ENCODE results near the gene NUPR1. TPM values are rescaled to one million over a fixed set of nuclear protein-coding genes. Genes with fewer than 3 reads are reported as not detected.
"Not testable (repeated sequence)": the region's sequence is repeated elsewhere in the genome, so short reads cannot be mapped to it uniquely, and the experiment has no call there.

The NUPR1 gene
- total RNA-seq, 1 experiment from 2014 or later: 38.1 TPM

- no peaks in the 10 kb centered on the region for H3K9me3 ChIP-seq
- H3K4me3 ChIP-seq: no peak overlapping the region
- H3K36me3 ChIP-seq: no peaks in the 10 kb centered on the region
- no peaks in the 10 kb centered on the region for H3K27me3 ChIP-seq
- no peak for DNase-seq
Observed at GRCh38 chr16:28511801-28512789, 26.7 kb downstream of the NUPR1 start.

- Histone ChIP-seq H3K4me3 (no peak overlapping the region), H3K27me3 (no peaks in the 10 kb centered on the region; the same call in 1 of the 2 replicates), H3K36me3 (no peaks in the 10 kb centered on the region), H3K9me3 (no peaks in the 10 kb centered on the region)
- DNase-seq: no peak
Observed at GRCh38 chr16:28511031-28511430, 27.7 kb downstream of the NUPR1 start.

GRCh38 chr16:28505489-28506137 lies 33.2 kb downstream of the NUPR1 start:
- H3K9me3 ChIP-seq: no peaks in the 10 kb centered on the region
- no peak for DNase-seq

GRCh38 chr16:28504707-28505404 lies 33.9 kb downstream of the NUPR1 start:
- H3K4me3 ChIP-seq: no peak overlapping the region
- peaks cover 11% of the 10 kb centered on the region; the same call in 1 of the 2 replicates for H3K27me3 ChIP-seq
- H3K9me3 ChIP-seq: no peaks in the 10 kb centered on the region
- no peaks in the 10 kb centered on the region for H3K36me3 ChIP-seq
- no peak for DNase-seq

More at GRCh38 chr16:28505489-28506137, 33.2 kb downstream of the NUPR1 start:
- Histone ChIP-seq H3K27me3 (peaks cover 11% of the 10 kb centered on the region; the same call in 1 of the 2 replicates), H3K36me3 (no peaks in the 10 kb centered on the region), H3K4me3 (no peak overlapping the region)

- Histone ChIP-seq H3K4me3 (no peak overlapping the region), H3K9me3 (no peaks in the 10 kb centered on the region), H3K36me3 (no peaks in the 10 kb centered on the region), H3K27me3 (peaks cover 11% of the 10 kb centered on the region; the same call in 1 of the 2 replicates)
- no peak for DNase-seq
Observed at GRCh38 chr16:28503470-28504259, 35.1 kb downstream of the NUPR1 start.

GRCh38 chr16:28502290-28502689 lies 36.5 kb downstream of the NUPR1 start:
- H3K9me3 ChIP-seq: no peaks in the 10 kb centered on the region
- peaks cover 11% of the 10 kb centered on the region; the same call in 1 of the 2 replicates for H3K27me3 ChIP-seq
- H3K4me3 ChIP-seq: no peak overlapping the region
- no peak for DNase-seq
- H3K36me3 ChIP-seq: no peaks in the 10 kb centered on the region

- H3K27me3 ChIP-seq: peaks cover 11% of the 10 kb centered on the region; the same call in 1 of the 2 replicates
- no peak overlapping the region for H3K4me3 ChIP-seq
- DNase-seq: no peak
- no peaks in the 10 kb centered on the region for H3K9me3 ChIP-seq
- no peaks in the 10 kb centered on the region for H3K36me3 ChIP-seq
Observed at GRCh38 chr16:28501258-28502232, 37.2 kb downstream of the NUPR1 start.

GRCh38 chr16:28500476-28501180 lies 38.1 kb downstream of the NUPR1 start:
- not testable (repeated sequence) for H3K27me3 ChIP-seq, H3K4me3 ChIP-seq, DNase-seq, H3K9me3 ChIP-seq, H3K36me3 ChIP-seq

GRCh38 chr16:28499854-28500253 lies 38.9 kb downstream of the NUPR1 start:
- no peak overlapping the region for H3K4me3 ChIP-seq

GRCh38 chr16:28498666-28499381 lies 40.0 kb downstream of the NUPR1 start:
- Histone ChIP-seq H3K36me3 (no peaks in the 10 kb centered on the region), H3K9me3 (no peaks in the 10 kb centered on the region), H3K27me3 (0 out of 2 replicates have a peak, but pooled peaks cover 2% of the 10 kb centered on the region), H3K4me3 (no peak overlapping the region)
- no peak for DNase-seq

More at GRCh38 chr16:28499854-28500253, 38.9 kb downstream of the NUPR1 start:
- DNase-seq: no peak
- H3K9me3 ChIP-seq: no peaks in the 10 kb centered on the region
- peaks cover 5% of the 10 kb centered on the region; the same call in 1 of the 2 replicates for H3K27me3 ChIP-seq
- no peaks in the 10 kb centered on the region for H3K36me3 ChIP-seq

- Histone ChIP-seq H3K4me3 (no peak overlapping the region), H3K36me3 (no peaks in the 10 kb centered on the region)
- DNase-seq: no peak
Observed at GRCh38 chr16:28497861-28498599, 40.7 kb downstream of the NUPR1 start.

GRCh38 chr16:28497386-28497785 lies 41.4 kb downstream of the NUPR1 start:
- Histone ChIP-seq H3K4me3 (no peak overlapping the region), H3K36me3 (no peaks in the 10 kb centered on the region), H3K9me3 (no peaks in the 10 kb centered on the region), H3K27me3 (no peaks in the 10 kb centered on the region)
- no peak for DNase-seq

More at GRCh38 chr16:28497861-28498599, 40.7 kb downstream of the NUPR1 start:
- H3K27me3 ChIP-seq: 0 out of 2 replicates have a peak, but pooled peaks cover under 1% of the 10 kb centered on the region
- no peaks in the 10 kb centered on the region for H3K9me3 ChIP-seq

- DNase-seq: no peak
- Histone ChIP-seq H3K9me3 (no peaks in the 10 kb centered on the region), H3K36me3 (no peaks in the 10 kb centered on the region), H3K4me3 (no peak overlapping the region), H3K27me3 (no peaks in the 10 kb centered on the region)
Observed at GRCh38 chr16:28496844-28497243, 41.9 kb downstream of the NUPR1 start.
